ENCODE data around the gene CCDC77. TPM values are rescaled to one million over a fixed set of nuclear protein-coding genes. Genes with fewer than 3 reads are reported as not detected.

The CCDC77 gene
- total RNA-seq, 1 experiment from 2014 or later: 12.3 TPM

DNA sequence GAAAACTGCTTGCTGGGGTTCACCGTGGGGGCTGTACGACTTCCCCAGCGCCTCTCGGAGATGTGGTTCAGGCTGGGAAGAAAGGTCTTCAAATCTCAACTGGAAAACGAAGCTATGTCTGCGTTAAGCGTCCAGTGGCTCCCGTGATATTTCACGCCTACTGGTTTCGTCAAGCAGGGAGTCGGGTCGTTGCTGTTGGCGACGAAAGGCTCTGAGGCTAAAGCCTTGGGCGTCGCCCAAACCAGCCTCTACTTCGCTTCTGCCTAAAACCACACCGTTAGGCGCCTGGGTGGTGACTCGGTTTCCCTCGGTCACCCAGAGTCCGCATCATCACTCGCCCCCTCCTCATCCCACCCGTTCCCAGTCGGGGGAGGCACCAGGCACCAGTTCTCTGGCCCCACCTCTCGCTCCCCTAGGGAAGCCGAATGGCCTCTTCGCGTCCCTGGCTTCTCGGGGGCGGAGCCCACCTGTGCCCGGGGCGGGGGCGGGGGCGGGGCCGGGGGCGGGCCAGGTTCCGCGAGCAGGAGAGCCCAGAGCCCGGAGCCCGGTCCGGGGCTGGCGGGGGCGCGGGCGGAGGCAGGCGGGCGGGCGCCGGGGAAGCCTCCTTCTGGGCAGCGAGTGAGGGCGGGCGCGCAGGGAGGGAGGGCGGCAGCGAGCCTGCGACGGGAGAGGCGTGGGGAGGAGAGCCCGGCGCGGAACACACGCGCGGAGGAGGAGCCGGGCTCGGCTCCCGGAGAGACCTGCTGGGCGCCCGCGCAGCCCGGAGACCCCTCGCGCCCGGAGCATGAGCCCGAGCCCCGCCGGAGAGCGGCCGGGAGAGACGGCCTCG, 58.2 kb downstream of the CCDC77 start, which contains the start of gene B4GALNT3:
Gene B4GALNT3, plus strand, starts transcription at position 510 of the 829 bp plus-strand sequence. CDS start 438 bp downstream, outside the sequence.
- Histone ChIP-seq H3K4me2 (ENCODE audit: low read length) (peak within 1 kb of the TSS; percentile 91), H3K9me3 (ENCODE audit: control insufficient read depth in 1 of 2, insufficient read depth in 1 of 2, low read depth in 1 of 2, low read length in 2 of 2) (no peaks in the 10 kb centered on the region), H3K9me2 (ENCODE audit: insufficient read depth) (no peaks in the 10 kb centered on the region), H4K20me1 (ENCODE audit: insufficient read depth) (no peaks in the 10 kb centered on the region), H3K36me3 (ENCODE audit: control insufficient read depth in 1 of 2, insufficient read depth in 2 of 2, low read length in 2 of 2) (no peaks in the 10 kb centered on the region), H3K27me3 (ENCODE audit: insufficient read depth, low read length) (no peaks in the 10 kb centered on the region), H3K4me1 (ENCODE audit: control insufficient read depth in 1 of 2, insufficient read depth in 2 of 2, low read length in 2 of 2) (peaks cover 28 to 49% of the 10 kb centered on the region in 2 experiments), H2AFZ (ENCODE audit: low read depth, low read length, poor library complexity, severe bottlenecking) (peak within 1 kb of the TSS; percentile 99), H3K79me2 (ENCODE audit: insufficient read depth, low read length) (no peaks in the 10 kb centered on the region), H3K4me3 (replicated peaks in 1 of 2; ENCODE audit: low read depth in 1 of 2, low read length in 2 of 2) (peak within 1 kb of the TSS; percentile 51 to 61), H3K9ac (ENCODE audit: low read length) (peak within 1 kb of the TSS; percentile 59), H3K27ac (ENCODE audit: low read depth, low read length) (peak within 1 kb of the TSS; percentile 49; the same call in 1 of the 2 replicates)
- ChIA-PET CTCF (no interaction called here), RAD21 (ENCODE audit: low non-redundant PET in 1 of 2, low total read pairs in 2 of 2, uncharacterized antibody in 2 of 2, unreplicated experiment in 2 of 2) (no interaction called here), POLR2A (no interaction called here)
- ATAC-seq (peak; percentile 92), DNase-seq (ENCODE audit: low read depth, low spot score) (peak; percentile 54)
- no TSS peak for BruUV-seq (replicated peaks)
- TF ChIP-seq ELF1 (IDR thresholded peaks at IDR 0.05; ENCODE audit: borderline replicate concordance, low read depth) (no peak), JUND (IDR thresholded peaks at IDR 0.05) (no peak), CEBPB (IDR thresholded peaks at IDR 0.05; ENCODE audit: low read depth) (no peak), YY1 (IDR thresholded peaks at IDR 0.05; ENCODE audit: extremely low read depth, insufficient replicate concordance, low read depth, low read length) (peak; percentile 25), SIN3A (IDR thresholded peaks at IDR 0.05; ENCODE audit: low read depth) (no peak), RAD21 (IDR thresholded peaks at IDR 0.05; ENCODE audit: low read depth) (no peak), EGR1 (IDR thresholded peaks at IDR 0.05; ENCODE audit: low read depth) (peak; percentile 58; the same call in 1 of the 2 replicates), ZFX (IDR thresholded peaks at IDR 0.05) (no peak), POLR2AphosphoS5 (IDR thresholded peaks at IDR 0.05; ENCODE audit: low read depth, low read length) (peak; percentile 64), TCF7L2 (IDR thresholded peaks at IDR 0.05; ENCODE audit: borderline replicate concordance, extremely low read depth, insufficient read depth, insufficient read length) (no peak), FOSL1 (IDR thresholded peaks at IDR 0.05; ENCODE audit: low read depth) (no peak)
- TF ChIP-seq, protein P1, sequence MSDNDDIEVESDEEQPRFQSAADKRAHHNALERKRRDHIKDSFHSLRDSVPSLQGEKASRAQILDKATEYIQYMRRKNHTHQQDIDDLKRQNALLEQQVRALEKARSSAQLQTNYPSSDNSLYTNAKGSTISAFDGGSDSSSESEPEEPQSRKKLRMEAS (IDR thresholded peaks at IDR 0.05): peak; percentile 77
- intact Hi-C loops (cut with micrococcal nuclease): no loop called here

Data from HCT116 (cell line).